ENCODE measurements around the gene SPI1. TPM values are rescaled to one million over a fixed set of nuclear protein-coding genes. Genes with fewer than 3 reads are reported as not detected.
A peak's percentile ranks its signal among the peaks of the same experiment; 100 is the strongest.

SPI1 gene
- total RNA-seq, 1 experiment from 2014 or later = not detected

- no peak overlapping the region for H3K9ac ChIP-seq (ENCODE audit: extremely low read depth, insufficient read length, low read length)
- no CpG with 5 or more reads among the region's 17 CpGs for WGBS (ENCODE audit: extremely low coverage, insufficient read length, low lambda C conversion rate)
- no peak for TF ChIP-seq CTCF (conservative IDR thresholded peaks at IDR 0.05)
These were observed 11.5 kb upstream of the SPI1 start for GRCh38 chr11:47389577-47390421.

More at GRCh38 chr11:47389577-47390421, 11.5 kb upstream of the SPI1 start:
- H3K4ac ChIP-seq (ENCODE audit: low read depth, low read length) = no peak overlapping the region
- 0 out of 4 replicates have a peak, but pooled peaks cover 0 to 3% of the 10 kb centered on the region in 2 experiments for H3K4me1 Mint-ChIP-seq
- no peaks in the 10 kb centered on the region for H3K27me3 Mint-ChIP-seq (ENCODE audit: low read depth)
- no peak overlapping the region for H2AK5ac ChIP-seq (ENCODE audit: insufficient read length, low read length)
- H2BK120ac ChIP-seq (ENCODE audit: low read depth, low read length, poor library complexity, severe bottlenecking) = no peak overlapping the region
- no peak overlapping the region for H3T11ph ChIP-seq (ENCODE audit: low read length)
- H3K56ac ChIP-seq (ENCODE audit: insufficient read length, low read depth, low read length) = no peak overlapping the region
- no peaks in the 10 kb centered on the region; a peak in 1 of 5 replicates for H3K9me3 Mint-ChIP-seq
- no peak overlapping the region; a peak in 1 of 5 replicates for H3K4me3 Mint-ChIP-seq
- H2BK20ac ChIP-seq (ENCODE audit: low read depth, low read length, poor library complexity, severe bottlenecking) = no peak overlapping the region
- no peak overlapping the region for H4K91ac ChIP-seq (ENCODE audit: insufficient read length, low read depth, low read length)
- no peak overlapping the region for H3K4me2 ChIP-seq (ENCODE audit: insufficient read depth, insufficient read length, low read length)
- peak overlapping the region; percentile 39 to 60 (median 58); a peak in 5 of 7 replicates for H3K27ac Mint-ChIP-seq
- no peaks in the 10 kb centered on the region for H3K79me1 ChIP-seq (ENCODE audit: insufficient read depth, low read depth, low read length, poor library complexity, severe bottlenecking)
- H4K5ac ChIP-seq (ENCODE audit: insufficient read length, low read depth, low read length) = no peak overlapping the region
- H3K23me2 ChIP-seq (ENCODE audit: insufficient read length, low read depth, low read length, poor library complexity, severe bottlenecking) = no peaks in the 10 kb centered on the region
- no peak overlapping the region for H2BK5ac ChIP-seq (ENCODE audit: insufficient read length, low read length)
- H3K36me3 Mint-ChIP-seq (ENCODE audit: insufficient read depth in 1 of 3, low read depth in 3 of 3) = no peaks in the 10 kb centered on the region
- no peak overlapping the region for H2BK12ac ChIP-seq (ENCODE audit: insufficient read length, low read depth, low read length)
- no peaks in the 10 kb centered on the region for H3K27me3 ChIP-seq (ENCODE audit: insufficient read depth, low read length)
- no peaks in the 10 kb centered on the region for H4K20me1 ChIP-seq (ENCODE audit: control insufficient read depth, insufficient read depth, insufficient read length)
- no peak overlapping the region for H4K8ac ChIP-seq (replicated peaks; ENCODE audit: insufficient read length, low read depth, low read length)
- H2BK15ac ChIP-seq (ENCODE audit: low read depth, low read length) = no peak overlapping the region
- no peaks in the 10 kb centered on the region for H3K9me3 ChIP-seq (ENCODE audit: control insufficient read depth, low read depth, low read length)
- no peaks in the 10 kb centered on the region for H3K79me2 ChIP-seq (ENCODE audit: insufficient read depth, low read length)
- DNase-seq = no peak
- no peak overlapping the region for H3K14ac ChIP-seq (ENCODE audit: insufficient read depth, low read length)
- no peaks in the 10 kb centered on the region for H3K4me1 ChIP-seq (ENCODE audit: insufficient read depth, low read length)
- H3K27ac ChIP-seq (ENCODE audit: insufficient read length, low read depth, low read length) = no peak overlapping the region
- H2AFZ ChIP-seq (ENCODE audit: low read length) = no peak overlapping the region
- H3K23ac ChIP-seq (ENCODE audit: insufficient read length, low read depth, low read length) = no peak overlapping the region
- no peak overlapping the region for H3K18ac ChIP-seq (ENCODE audit: insufficient read length, low read depth, low read length)
